ENCODE data around the gene MAD1L1.

MAD1L1 gene

DNA sequence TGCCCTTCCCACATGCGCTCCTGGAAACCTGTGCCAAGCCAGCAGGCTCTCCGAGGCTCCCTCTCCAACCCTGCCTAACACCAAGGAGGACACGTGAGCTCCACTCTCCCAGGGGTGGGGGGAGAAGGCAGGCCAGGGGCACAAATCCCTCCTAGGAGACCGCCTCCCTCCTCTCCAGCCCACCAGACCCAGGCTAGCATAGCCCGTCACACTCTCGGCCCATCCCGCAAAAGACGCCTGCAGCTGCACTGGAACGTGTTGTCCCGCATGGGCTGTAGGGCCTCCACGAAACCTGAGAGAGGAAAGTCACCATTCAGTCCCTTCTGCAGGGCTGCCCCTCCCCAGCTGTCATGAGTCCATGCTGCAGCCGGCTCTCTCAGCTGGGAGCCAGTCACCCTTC lies 126.3 kb downstream of the MAD1L1 start:
- DNase-seq (ENCODE audit: low read depth in 1 of 2, low spot score in 1 of 2) = no peak

- no peak for DNase-seq (ENCODE audit: low read depth in 1 of 2, low spot score in 1 of 2)
These were observed 126.8 kb downstream of the MAD1L1 start for GRCh38 chr7:2105917-2106316.

DNA sequence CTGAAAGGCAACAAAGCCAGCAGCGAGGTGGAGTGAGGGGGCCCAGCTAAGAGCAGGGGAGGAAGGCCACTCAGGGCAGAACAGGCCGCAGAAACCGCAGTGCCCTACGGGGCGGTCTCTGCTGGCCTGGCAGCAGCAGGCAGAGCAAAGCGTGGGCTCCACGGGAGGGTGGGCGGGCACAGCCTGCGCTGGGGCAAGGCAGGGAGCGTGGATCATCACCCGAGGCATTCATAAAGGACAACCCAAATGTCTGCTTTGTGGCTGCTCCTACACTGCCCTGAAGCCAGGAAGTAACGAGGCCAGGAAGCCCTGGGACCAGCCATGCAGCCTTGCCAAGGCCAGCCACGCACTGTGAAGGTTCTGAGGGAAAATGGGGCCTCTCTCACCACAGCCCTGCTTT lies 127.5 kb downstream of the MAD1L1 start:
- no peak for DNase-seq (ENCODE audit: low read depth in 1 of 2, low spot score in 1 of 2)

DNA sequence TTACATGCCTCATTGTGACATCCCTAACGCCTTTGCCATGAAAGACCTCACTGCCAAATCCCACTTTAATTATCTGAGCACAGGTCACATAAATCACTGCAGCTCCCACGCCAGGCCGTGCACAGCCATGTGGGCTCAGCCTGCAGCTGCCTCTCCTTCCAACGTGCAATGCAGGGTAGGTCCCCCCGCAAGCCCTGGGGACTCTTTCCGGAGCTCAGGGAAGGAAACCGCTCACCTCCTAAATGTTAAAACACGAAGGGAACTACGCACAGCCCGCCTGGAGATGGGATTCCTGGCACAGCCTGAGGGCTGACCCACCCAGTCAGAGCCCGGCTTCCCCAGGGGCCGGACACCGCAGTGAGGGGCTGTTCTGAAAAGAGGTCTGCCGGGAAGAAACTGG lies 128.0 kb downstream of the MAD1L1 start:
- no peak for DNase-seq (ENCODE audit: low read depth in 1 of 2, low spot score in 1 of 2)

GRCh38 chr7:2104107-2104710 lies 128.5 kb downstream of the MAD1L1 start:
- peak; percentile 38 to 64 for DNase-seq (ENCODE audit: low read depth in 1 of 2, low spot score in 1 of 2)

- no peak for DNase-seq (ENCODE audit: low read depth in 1 of 2, low spot score in 1 of 2)
These were observed 129.5 kb downstream of the MAD1L1 start for GRCh38 chr7:2103071-2103898.

DNA sequence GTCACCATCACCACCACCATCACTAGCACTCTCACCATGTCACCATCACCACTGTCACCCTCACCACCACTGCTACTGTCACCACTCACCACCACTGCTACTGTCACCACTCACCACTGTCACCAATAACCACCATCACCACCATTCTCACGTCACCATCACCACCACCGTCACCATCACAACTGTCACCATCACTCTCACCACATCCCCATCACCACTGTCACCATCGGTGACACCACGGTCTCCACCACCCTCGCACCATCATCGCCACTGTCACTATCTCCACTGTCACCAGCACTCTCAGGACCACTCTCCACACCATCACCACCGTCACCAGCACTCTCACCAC lies 130.4 kb downstream of the MAD1L1 start:
- DNase-seq (ENCODE audit: low read depth in 1 of 2, low spot score in 1 of 2) = no peak

DNA sequence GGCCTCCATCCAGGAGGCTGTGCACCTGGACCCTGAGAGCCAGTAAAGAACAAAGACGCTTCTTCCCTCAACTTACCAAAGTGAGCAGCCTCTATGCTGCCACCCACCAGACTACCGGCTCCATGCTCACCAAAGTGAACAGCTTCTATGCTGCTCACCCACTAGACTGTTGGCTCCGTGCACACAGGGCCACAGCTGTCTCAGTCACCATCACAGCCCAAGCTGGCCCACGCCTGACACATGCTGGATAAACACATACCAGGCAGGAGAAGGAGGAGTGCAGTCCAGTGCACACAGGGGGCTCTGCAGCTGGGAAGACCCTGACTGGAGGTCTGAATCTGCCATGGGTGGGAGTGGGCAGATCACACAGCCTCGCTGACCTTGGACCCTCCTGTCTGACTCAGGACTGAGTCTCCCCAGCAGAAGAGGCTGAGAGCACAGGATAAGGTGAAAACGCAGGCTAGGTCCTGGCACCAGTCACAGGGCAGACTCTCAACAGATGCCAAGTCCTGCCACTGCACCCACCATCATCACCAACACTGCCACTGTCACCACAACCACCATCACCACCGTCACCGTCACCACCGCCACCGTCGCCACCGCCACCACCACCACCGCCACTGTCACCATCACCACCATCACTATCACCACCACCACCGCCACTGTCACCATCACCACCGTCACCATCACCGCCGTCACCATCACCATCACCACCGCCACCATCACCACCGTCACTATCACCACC lies 130.9 kb downstream of the MAD1L1 start:
- DNase-seq (ENCODE audit: low read depth in 1 of 2, low spot score in 1 of 2) = no peak

GRCh38 chr7:2100278-2101208 lies 132.2 kb downstream of the MAD1L1 start:
- DNase-seq (ENCODE audit: low read depth in 1 of 2, low spot score in 1 of 2) = no peak

GRCh38 chr7:2099048-2099957 lies 133.4 kb downstream of the MAD1L1 start:
- peak in 1 of 2 donors; percentile 17 for DNase-seq (ENCODE audit: low read depth in 1 of 2, low spot score in 1 of 2)

DNA sequence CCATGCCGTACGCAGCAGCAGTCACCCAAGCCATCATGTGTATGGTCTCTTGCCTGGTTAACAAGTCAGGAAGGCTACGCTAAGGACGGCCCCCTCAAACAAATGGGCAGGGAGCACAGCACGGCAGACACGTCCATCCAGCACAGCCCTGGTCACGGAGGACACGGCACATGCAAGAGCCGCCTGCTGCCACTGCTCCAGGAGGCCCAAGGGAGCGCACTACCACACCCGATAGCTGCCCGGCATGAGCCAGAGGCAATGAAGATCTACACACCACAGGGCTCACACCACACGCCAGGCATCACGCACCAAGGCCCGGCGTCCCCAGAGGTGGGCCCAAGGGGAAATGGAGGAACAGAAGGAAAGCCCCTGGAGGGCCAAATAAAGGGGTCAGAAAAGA lies 134.2 kb downstream of the MAD1L1 start:
- DNase-seq (ENCODE audit: low read depth in 1 of 2, low spot score in 1 of 2) = no peak

DNA sequence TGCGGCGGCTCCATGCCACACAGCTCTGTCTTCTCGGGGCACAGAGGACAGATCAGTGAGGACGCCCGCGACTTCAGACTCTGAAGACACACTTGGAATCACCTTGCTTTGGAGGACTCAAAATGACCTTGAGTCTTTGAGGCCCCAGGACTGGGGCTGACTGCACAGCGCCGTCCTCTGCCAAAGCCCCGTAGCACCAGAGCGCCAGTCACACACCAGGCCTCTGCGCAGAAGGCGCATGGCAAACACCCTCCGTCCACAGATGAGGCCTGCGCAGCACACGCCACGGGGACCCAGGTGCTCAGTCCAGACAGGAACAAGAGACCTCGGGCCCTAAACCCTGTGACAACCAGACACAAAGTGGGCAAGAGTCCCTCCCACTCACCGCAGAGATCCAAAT lies 134.7 kb downstream of the MAD1L1 start:
- DNase-seq (ENCODE audit: low read depth in 1 of 2, low spot score in 1 of 2) = no peak

GRCh38 chr7:2097492-2097891 lies 135.3 kb downstream of the MAD1L1 start:
- DNase-seq (ENCODE audit: low read depth in 1 of 2, low spot score in 1 of 2) = no peak

- DNase-seq (ENCODE audit: low read depth in 1 of 2, low spot score in 1 of 2) = no peak
These were observed 135.9 kb downstream of the MAD1L1 start for GRCh38 chr7:2096692-2097387.

DNA sequence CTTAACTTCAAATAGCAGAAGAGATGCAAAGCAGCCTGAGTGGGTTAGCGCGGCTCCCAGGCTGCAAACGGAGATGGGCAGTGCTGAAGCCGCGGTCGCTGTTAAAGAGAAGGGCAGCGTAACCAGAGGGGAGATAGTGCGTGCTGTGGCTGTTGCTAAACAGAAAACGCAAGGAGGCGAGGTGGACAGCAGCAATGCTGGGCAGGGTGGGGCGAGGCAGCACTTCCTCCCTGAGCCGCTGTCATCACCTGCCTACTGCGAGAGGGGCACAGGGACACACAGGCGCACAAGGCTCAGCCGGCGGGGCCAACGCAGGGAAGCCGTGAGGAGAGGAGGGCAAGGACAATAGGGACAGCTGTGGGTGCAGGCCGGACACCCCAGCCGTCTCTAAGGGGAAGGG lies 137.3 kb downstream of the MAD1L1 start:
- no peak for DNase-seq (ENCODE audit: low read depth in 1 of 2, low spot score in 1 of 2)

- DNase-seq (ENCODE audit: low read depth in 1 of 2, low spot score in 1 of 2) = no peak
These were observed 138.2 kb downstream of the MAD1L1 start for GRCh38 chr7:2094454-2095045.

DNA sequence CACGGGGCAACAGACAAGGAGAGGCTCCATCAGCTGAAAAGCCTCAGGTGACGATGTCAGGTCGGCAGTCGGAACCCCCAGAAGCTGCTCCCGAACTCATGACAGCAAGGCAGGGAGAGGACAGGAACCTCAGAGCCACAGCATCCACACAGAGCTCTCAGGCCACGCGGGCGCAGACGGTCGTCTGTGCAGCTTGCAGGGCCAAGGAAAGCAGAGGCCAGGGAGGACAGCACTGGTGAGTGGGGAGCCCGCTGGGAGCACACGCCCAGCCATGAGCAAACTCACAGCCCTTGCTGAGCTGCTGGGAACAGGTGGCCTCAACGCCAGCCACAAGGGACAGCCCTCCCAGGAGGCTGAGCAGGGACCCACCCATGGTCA lies 138.9 kb downstream of the MAD1L1 start:
- DNase-seq (ENCODE audit: low read depth in 1 of 2, low spot score in 1 of 2) = no peak

DNA sequence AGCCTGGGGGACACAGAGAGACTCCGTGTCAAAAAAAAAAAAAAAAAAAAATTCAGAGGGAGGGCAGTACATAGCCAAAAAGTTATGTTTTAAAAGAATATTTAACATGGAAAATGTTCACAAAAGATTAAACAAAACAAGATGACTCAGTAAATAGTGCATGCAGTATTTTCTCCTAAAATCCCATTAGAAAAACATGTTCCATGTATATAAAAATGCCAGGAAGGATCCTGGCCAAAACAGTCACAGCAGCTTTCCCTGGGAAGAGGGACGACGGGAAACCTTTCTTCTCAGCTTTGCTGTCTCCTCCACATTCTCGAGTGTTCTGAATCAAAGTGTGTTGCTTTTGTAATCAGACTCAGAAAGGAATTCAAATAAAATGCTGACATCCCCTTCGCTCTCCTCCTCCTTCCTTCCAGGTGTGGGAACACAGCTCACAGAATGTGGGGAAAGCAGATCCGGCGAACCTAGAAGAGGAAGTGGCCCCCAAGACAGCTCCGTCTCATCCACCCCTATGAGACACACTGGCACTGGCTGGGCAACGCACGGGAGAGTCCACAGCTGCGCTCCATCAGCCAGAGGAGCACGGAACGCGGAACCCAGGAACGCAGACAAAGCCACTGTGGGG lies 139.4 kb downstream of the MAD1L1 start:
- no peak for DNase-seq (ENCODE audit: low read depth in 1 of 2, low spot score in 1 of 2)

- no peak for DNase-seq (ENCODE audit: low read depth in 1 of 2, low spot score in 1 of 2)
These were observed 140.5 kb downstream of the MAD1L1 start for GRCh38 chr7:2092279-2092678.
